ENCODE data around the gene TBC1D9. TPM values are rescaled to one million over a fixed set of nuclear protein-coding genes. Genes with fewer than 3 reads are reported as not detected.
"Not testable (repeated sequence)": the region's sequence is repeated elsewhere in the genome, so short reads cannot be mapped to it uniquely, and the experiment has no call there.

The TBC1D9 gene
- total RNA-seq, 1 donor from 2014 or later, result 15.0 TPM

GRCh38 chr4:140755774-140756318 lies 339 bp downstream of the TBC1D9 start:
- intact Hi-C loops (cut with DNase I), result loop anchor here (5.0 kb wide), 4 partner anchors 64 to 384 kb away; partner anchors contain the start of gene SCOC
- DNase-seq (ENCODE audit: low spot score), result peak; percentile 83

GRCh38 chr4:140754918-140755773 lies 1.0 kb downstream of the TBC1D9 start:
- DNase-seq (ENCODE audit: low spot score), result no peak
- intact Hi-C loops (cut with DNase I), result loop anchor here (5.0 kb wide), 4 partner anchors 63 to 383 kb away; partner anchors contain the start of gene SCOC

GRCh38 chr4:140753329-140753728 lies 2.9 kb downstream of the TBC1D9 start:
- no peak for DNase-seq (ENCODE audit: low spot score)
- intact Hi-C loops (cut with DNase I), result no loop called here

GRCh38 chr4:140752291-140753068 lies 3.7 kb downstream of the TBC1D9 start:
- intact Hi-C loops (cut with DNase I), result no loop called here
- no peak for DNase-seq (ENCODE audit: low spot score)

GRCh38 chr4:140750470-140750869 lies 5.7 kb downstream of the TBC1D9 start:
- intact Hi-C loops (cut with DNase I), result no loop called here
- DNase-seq (ENCODE audit: low spot score), result no peak

- intact Hi-C loops (cut with DNase I), result no loop called here
These were observed 8.0 kb downstream of the TBC1D9 start for GRCh38 chr4:140748171-140748570.

GRCh38 chr4:140746546-140746945 lies 9.6 kb downstream of the TBC1D9 start:
- intact Hi-C loops (cut with DNase I); DNase-seq (ENCODE audit: low spot score): not testable (repeated sequence)

More at GRCh38 chr4:140748171-140748570, 8.0 kb downstream of the TBC1D9 start:
- DNase-seq (ENCODE audit: low spot score), result no peak

GRCh38 chr4:140744421-140744820 lies 11.8 kb downstream of the TBC1D9 start:
- no peak for DNase-seq (ENCODE audit: low spot score)
- intact Hi-C loops (cut with DNase I), result loop anchor here (5.0 kb wide), 1 partner anchor 108 kb away; no protein-coding TSS in a partner anchor

- intact Hi-C loops (cut with DNase I), result loop anchor here (5.0 kb wide), 1 partner anchor 109 kb away; no protein-coding TSS in a partner anchor
These were observed 12.8 kb downstream of the TBC1D9 start for GRCh38 chr4:140743194-140743931.

GRCh38 chr4:140742838-140743193 lies 13.4 kb downstream of the TBC1D9 start:
- intact Hi-C loops (cut with DNase I), result loop anchor here (5.0 kb wide), 1 partner anchor 109 kb away; no protein-coding TSS in a partner anchor
- no peak for DNase-seq (ENCODE audit: low spot score)

More at GRCh38 chr4:140743194-140743931, 12.8 kb downstream of the TBC1D9 start:
- no peak for DNase-seq (ENCODE audit: low spot score)

- no peak for DNase-seq (ENCODE audit: low spot score)
- intact Hi-C loops (cut with DNase I), result loop anchor here (5.0 kb wide), 1 partner anchor 111 kb away; no protein-coding TSS in a partner anchor
These were observed 15.1 kb downstream of the TBC1D9 start for GRCh38 chr4:140740906-140741670.

GRCh38 chr4:140740422-140740821 lies 15.8 kb downstream of the TBC1D9 start:
- no peak for DNase-seq (ENCODE audit: low spot score)

GRCh38 chr4:140739971-140740370 lies 16.2 kb downstream of the TBC1D9 start:
- no peak for DNase-seq (ENCODE audit: low spot score)
- intact Hi-C loops (cut with DNase I), result loop anchor here (5.0 kb wide), 1 partner anchor 112 kb away; no protein-coding TSS in a partner anchor

More at GRCh38 chr4:140740422-140740821, 15.8 kb downstream of the TBC1D9 start:
- intact Hi-C loops (cut with DNase I), result loop anchor here (5.0 kb wide), 1 partner anchor 112 kb away; no protein-coding TSS in a partner anchor

GRCh38 chr4:140738139-140738538 lies 18.0 kb downstream of the TBC1D9 start:
- no peak for DNase-seq (ENCODE audit: low spot score)
- intact Hi-C loops (cut with DNase I), result no loop called here

GRCh38 chr4:140736669-140737343 lies 19.4 kb downstream of the TBC1D9 start:
- intact Hi-C loops (cut with DNase I), result no loop called here
- no peak for DNase-seq (ENCODE audit: low spot score)

- no peak for DNase-seq (ENCODE audit: low spot score)
- intact Hi-C loops (cut with DNase I), result no loop called here
These were observed 20.3 kb downstream of the TBC1D9 start for GRCh38 chr4:140735779-140736391.

- DNase-seq (ENCODE audit: low spot score), result no peak
- intact Hi-C loops (cut with DNase I), result no loop called here
These were observed 20.9 kb downstream of the TBC1D9 start for GRCh38 chr4:140735317-140735716.
